Breast epithelium (tissue), 3 donors: ENCODE measurements around the gene CDKN2B-AS1.

Source experiments
- POLR2A ChIP-seq: fragments of 450-650 bp; IDR thresholded peaks from one replicate; pipeline ENCODE4 v1.6.1; 2016; ENCODE audit warnings: antibody characterized with exemption, mild to moderate bottlenecking, moderate library complexity
- POLR2AphosphoS5 ChIP-seq, 3 donors: sonication (generic); formaldehyde crosslinking; IDR thresholded peaks; one replicate each; pipeline ENCODE4 v1.6.1; 2017; ENCODE audit warnings: antibody characterized with exemption in 3 of 3

DNA sequence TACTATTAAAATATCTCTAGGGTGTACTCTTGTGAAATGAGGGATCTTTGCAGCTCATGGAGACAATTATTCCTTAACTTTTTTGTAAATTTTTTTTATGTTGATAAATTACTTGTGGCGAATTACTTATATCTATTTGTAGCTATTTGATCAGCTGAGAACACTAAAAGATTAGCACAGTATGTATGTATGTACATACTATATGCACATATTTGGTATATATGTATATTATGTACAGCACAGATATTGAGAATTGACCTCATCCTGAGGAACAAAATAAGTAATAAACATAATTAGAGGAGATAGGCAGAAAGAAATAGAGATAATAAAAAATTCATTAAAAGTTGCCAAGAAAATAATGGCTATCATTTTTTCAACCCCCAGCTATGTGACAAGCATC, 12.2 kb upstream of the CDKN2B-AS1 start:
- TF ChIP-seq POLR2AphosphoS5 (IDR thresholded peaks at IDR 0.05) (no peak), POLR2A (no peak)
